Hematopoietic multipotent progenitor cell treated with erythropoietin and hydrocortisone succinate and interleukin-3 and kit ligand, for 17 days (in vitro differentiated cells): Measurements from ENCODE around the gene ATP6V0A1.

Source experiments
- DNase-seq: peaks from one replicate; pipeline ENCODE4 v3.0.0-alpha.2; 2015; ENCODE audit warnings: low spot score

Gene ATP6V0A1

GRCh38 chr17:42562388-42563142 is 103.9 kb downstream of the ATP6V0A1 start:
- no peak for DNase-seq

GRCh38 chr17:42563143-42563509 is 104.4 kb downstream of the ATP6V0A1 start:
- DNase-seq = no peak

GRCh38 chr17:42563543-42563942 is 104.9 kb downstream of the ATP6V0A1 start:
- DNase-seq = no peak

- no peak for DNase-seq
Observed at GRCh38 chr17:42563950-42564349, 105.3 kb downstream of the ATP6V0A1 start.

- DNase-seq = no peak
Observed at GRCh38 chr17:42564815-42565522, 106.3 kb downstream of the ATP6V0A1 start.

- no peak for DNase-seq
Observed at GRCh38 chr17:42565523-42566214, 107.0 kb downstream of the ATP6V0A1 start.

- DNase-seq = no peak
Observed at GRCh38 chr17:42566215-42566882, 107.7 kb downstream of the ATP6V0A1 start.

GRCh38 chr17:42566883-42567573 is 108.3 kb downstream of the ATP6V0A1 start, which contains the start of gene MLX:
TSS of gene MLX (plus strand) at chr17:42567100. CDS start at chr17:42567125, 25 bp downstream.
- DNase-seq = peak; percentile 98

GRCh38 chr17:42568341-42569111 is 109.8 kb downstream of the ATP6V0A1 start:
- no peak for DNase-seq

GRCh38 chr17:42571435-42572225 is 113.0 kb downstream of the ATP6V0A1 start:
- DNase-seq = no peak
